SJSA1 (cell line): ENCODE data around the gene PDYN. TPM values are rescaled to one million over a fixed set of nuclear protein-coding genes. Genes with fewer than 3 reads are reported as not detected.

ENCODE experiments used
- DNase-seq, 2 experiments: peaks; one replicate each; pipeline ENCODE4 v3.0.0-alpha.2; 2015 to 2020; ENCODE audit warnings: low spot score in 2 of 2, low read depth in 1 of 2
- H3K27ac ChIP-seq: fragments of 250-450 bp; sonication (Bioruptor Pico); 2 replicates; pipeline ENCODE4 v1.5.1; 2020; ENCODE audit warnings: mild to moderate bottlenecking, moderate library complexity
- H3K27me3 ChIP-seq: fragments of 250-450 bp; sonication (Bioruptor Pico); replicated peaks from 2 replicates; pipeline ENCODE4 v1.5.1; 2020; ENCODE audit warnings: mild to moderate bottlenecking, moderate library complexity
- H3K36me3 ChIP-seq: fragments of 250-450 bp; sonication (Bioruptor Pico); 2 replicates; pipeline ENCODE4 v1.5.1; 2020; ENCODE audit warnings: mild to moderate bottlenecking
- H3K4me1 ChIP-seq: fragments of 250-450 bp; sonication (Bioruptor Pico); replicated peaks from 2 replicates; pipeline ENCODE4 v1.6.1; 2021; ENCODE audit warnings: mild to moderate bottlenecking
- H3K4me3 ChIP-seq: fragments of 250-450 bp; sonication (Bioruptor Pico); 2 replicates; pipeline ENCODE4 v1.5.1; 2020; ENCODE audit warnings: mild to moderate bottlenecking
- H3K9me3 ChIP-seq: fragments of 250-450 bp; sonication (Bioruptor Pico); replicated peaks from 2 replicates; pipeline ENCODE4 v1.5.1; 2020; ENCODE audit warnings: mild to moderate bottlenecking
- total RNA-seq: library from RNA; depleted of rRNA; stranded (reverse); fragments of >200 nt; shearing (Covaris generic); gene quantifications from 2 replicates; pipeline ENCODE4 v1.2.3, GENCODE V29; 2014

Gene PDYN
- total RNA-seq, 1 experiment from 2014 or later = 0.05 TPM

- H3K4me3 ChIP-seq = no peak overlapping the region
- no peak overlapping the region for H3K27ac ChIP-seq
- H3K9me3 ChIP-seq = no peaks in the 10 kb centered on the region
- H3K4me1 ChIP-seq = no peaks in the 10 kb centered on the region
- no peak for DNase-seq
- no peaks in the 10 kb centered on the region for H3K36me3 ChIP-seq
- H3K27me3 ChIP-seq = peaks cover 16% of the 10 kb centered on the region
Measured at GRCh38 chr20:1952737-1953530, 40.9 kb downstream of the PDYN start.

- H3K9me3 ChIP-seq = no peaks in the 10 kb centered on the region
- no peaks in the 10 kb centered on the region for H3K4me1 ChIP-seq
- no peak for DNase-seq
- peaks cover 17% of the 10 kb centered on the region for H3K27me3 ChIP-seq
- no peak overlapping the region for H3K27ac ChIP-seq
- no peak overlapping the region for H3K4me3 ChIP-seq
- H3K36me3 ChIP-seq = no peaks in the 10 kb centered on the region
Measured at GRCh38 chr20:1951436-1952115, 42.3 kb downstream of the PDYN start.

- no peaks in the 10 kb centered on the region for H3K4me1 ChIP-seq
- no peak overlapping the region for H3K4me3 ChIP-seq
- no peaks in the 10 kb centered on the region for H3K9me3 ChIP-seq
- no peaks in the 10 kb centered on the region for H3K36me3 ChIP-seq
- H3K27me3 ChIP-seq = peaks cover 22% of the 10 kb centered on the region
- DNase-seq = no peak
- H3K27ac ChIP-seq = no peak overlapping the region
Measured at GRCh38 chr20:1950836-1951235, 43.0 kb downstream of the PDYN start.

- H3K4me1 ChIP-seq = no peaks in the 10 kb centered on the region
- H3K36me3 ChIP-seq = no peaks in the 10 kb centered on the region
- peaks cover 29% of the 10 kb centered on the region for H3K27me3 ChIP-seq
- no peaks in the 10 kb centered on the region for H3K9me3 ChIP-seq
- no peak overlapping the region for H3K27ac ChIP-seq
- no peak for DNase-seq
- no peak overlapping the region for H3K4me3 ChIP-seq
Measured at GRCh38 chr20:1949347-1950100, 44.3 kb downstream of the PDYN start.

GRCh38 chr20:1947535-1947846, 46.4 kb downstream of the PDYN start:
- no peaks in the 10 kb centered on the region for H3K36me3 ChIP-seq
- H3K9me3 ChIP-seq = no peaks in the 10 kb centered on the region
- H3K4me1 ChIP-seq = no peaks in the 10 kb centered on the region
- no peak overlapping the region for H3K4me3 ChIP-seq
- peaks cover 33% of the 10 kb centered on the region for H3K27me3 ChIP-seq
- H3K27ac ChIP-seq = no peak overlapping the region
- DNase-seq = no peak

- no peak for DNase-seq
- Histone ChIP-seq H3K27ac (no peak overlapping the region), H3K9me3 (no peaks in the 10 kb centered on the region), H3K36me3 (no peaks in the 10 kb centered on the region), H3K4me1 (no peaks in the 10 kb centered on the region), H3K27me3 (peaks cover 28% of the 10 kb centered on the region), H3K4me3 (no peak overlapping the region)
Measured at GRCh38 chr20:1946762-1947534, 46.9 kb downstream of the PDYN start.

- Histone ChIP-seq H3K27ac (no peak overlapping the region), H3K36me3 (no peaks in the 10 kb centered on the region), H3K4me3 (no peak overlapping the region), H3K4me1 (no peaks in the 10 kb centered on the region), H3K9me3 (no peaks in the 10 kb centered on the region), H3K27me3 (peaks cover 27% of the 10 kb centered on the region)
- DNase-seq = no peak
Measured at GRCh38 chr20:1946442-1946761, 47.5 kb downstream of the PDYN start.

GRCh38 chr20:1945660-1946059, 48.2 kb downstream of the PDYN start:
- DNase-seq = no peak
- Histone ChIP-seq H3K27me3 (peaks cover 21% of the 10 kb centered on the region), H3K4me3 (no peak overlapping the region), H3K9me3 (no peaks in the 10 kb centered on the region), H3K27ac (no peak overlapping the region), H3K36me3 (no peaks in the 10 kb centered on the region), H3K4me1 (no peaks in the 10 kb centered on the region)

GRCh38 chr20:1945134-1945618, 48.7 kb downstream of the PDYN start:
- H3K4me1 ChIP-seq = no peaks in the 10 kb centered on the region
- no peak overlapping the region for H3K27ac ChIP-seq
- H3K27me3 ChIP-seq = peaks cover 21% of the 10 kb centered on the region
- H3K36me3 ChIP-seq = no peaks in the 10 kb centered on the region
- no peak overlapping the region for H3K4me3 ChIP-seq
- no peak for DNase-seq
- H3K9me3 ChIP-seq = no peaks in the 10 kb centered on the region

GRCh38 chr20:1944345-1945091, 49.3 kb downstream of the PDYN start:
- H3K4me1 ChIP-seq = no peaks in the 10 kb centered on the region
- DNase-seq = no peak
- H3K27ac ChIP-seq = no peak overlapping the region
- no peaks in the 10 kb centered on the region for H3K9me3 ChIP-seq
- peaks cover 21% of the 10 kb centered on the region for H3K27me3 ChIP-seq
- no peaks in the 10 kb centered on the region for H3K36me3 ChIP-seq
- H3K4me3 ChIP-seq = no peak overlapping the region

GRCh38 chr20:1943275-1944002, 50.4 kb downstream of the PDYN start:
- Histone ChIP-seq H3K9me3 (no peaks in the 10 kb centered on the region), H3K4me1 (no peaks in the 10 kb centered on the region), H3K27ac (no peak overlapping the region), H3K27me3 (peaks cover 21% of the 10 kb centered on the region), H3K36me3 (no peaks in the 10 kb centered on the region), H3K4me3 (no peak overlapping the region)
- DNase-seq = no peak

GRCh38 chr20:1942486-1943274, 51.2 kb downstream of the PDYN start:
- DNase-seq = no peak
- Histone ChIP-seq H3K36me3 (no peaks in the 10 kb centered on the region), H3K27ac (no peak overlapping the region), H3K27me3 (peaks cover 21% of the 10 kb centered on the region), H3K4me1 (no peaks in the 10 kb centered on the region), H3K4me3 (no peak overlapping the region), H3K9me3 (no peaks in the 10 kb centered on the region)
